ENCODE measurements around the gene GPRC5C. TPM values are rescaled to one million over a fixed set of nuclear protein-coding genes. Genes with fewer than 3 reads are reported as not detected.

GPRC5C gene
- total RNA-seq, 1 donor from 2014 or later = not detected

DNA sequence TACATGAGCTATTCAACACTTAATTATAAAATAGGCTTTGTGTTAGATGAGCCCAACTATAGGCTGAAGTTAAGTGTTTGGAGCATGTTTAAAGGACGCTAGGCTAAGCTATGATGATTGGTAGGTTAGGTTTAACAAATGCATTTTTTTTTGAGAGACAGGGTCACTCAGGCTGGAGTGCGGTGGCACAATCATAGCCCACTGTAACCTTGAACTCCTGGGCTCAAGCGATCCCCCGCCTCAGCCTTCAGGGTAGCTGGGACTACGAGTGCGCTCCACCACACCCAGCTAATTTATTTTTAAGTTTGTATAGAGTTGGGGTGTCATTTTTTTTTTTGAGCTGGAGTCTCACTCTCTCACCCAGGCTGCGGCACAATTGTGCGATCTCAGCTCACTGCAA is 19.3 kb upstream of the GPRC5C start:
- Mint-ChIP-seq H3K27me3 (ENCODE audit: insufficient read depth) (no peaks in the 10 kb centered on the region), H3K36me3 (ENCODE audit: low read depth) (no peaks in the 10 kb centered on the region), H3K4me3 (no peak overlapping the region), H3K9me3 (no peaks in the 10 kb centered on the region), H3K27ac (no peak overlapping the region), H3K4me1 (ENCODE audit: low read depth) (no peaks in the 10 kb centered on the region)
- intact Hi-C loops (cut with micrococcal nuclease) = no loop called here
- DNase-seq (ENCODE audit: low spot score) = no peak

GRCh38 chr17:74413491-74413890 is 18.4 kb upstream of the GPRC5C start:
- Mint-ChIP-seq H3K27ac (no peak overlapping the region), H3K4me1 (ENCODE audit: low read depth) (no peaks in the 10 kb centered on the region), H3K36me3 (ENCODE audit: low read depth) (no peaks in the 10 kb centered on the region), H3K9me3 (no peaks in the 10 kb centered on the region), H3K27me3 (ENCODE audit: insufficient read depth) (no peaks in the 10 kb centered on the region), H3K4me3 (no peak overlapping the region)
- no peak for DNase-seq (ENCODE audit: low spot score)
- intact Hi-C loops (cut with micrococcal nuclease) = no loop called here

DNA sequence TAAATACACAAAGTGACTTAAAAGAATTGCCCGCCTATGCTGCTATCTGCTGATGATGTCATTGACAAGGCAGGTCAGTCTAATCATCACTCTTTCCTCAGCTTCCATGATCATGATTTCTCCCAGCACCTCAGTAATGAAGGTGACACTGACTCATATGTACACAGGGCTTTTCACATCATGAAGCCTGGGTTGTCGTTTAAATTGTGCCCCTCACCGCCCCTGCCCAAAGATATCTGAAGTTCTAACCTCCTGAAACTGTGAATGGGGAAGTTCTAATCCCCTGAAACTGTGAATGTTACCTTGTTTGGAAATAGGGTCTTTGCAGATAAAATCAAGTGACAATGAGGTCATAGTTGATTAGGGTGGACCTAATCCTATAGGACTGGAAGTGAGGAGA is 17.4 kb upstream of the GPRC5C start:
- H3K27me3 Mint-ChIP-seq (ENCODE audit: insufficient read depth) = peaks cover 2% of the 10 kb centered on the region

DNA sequence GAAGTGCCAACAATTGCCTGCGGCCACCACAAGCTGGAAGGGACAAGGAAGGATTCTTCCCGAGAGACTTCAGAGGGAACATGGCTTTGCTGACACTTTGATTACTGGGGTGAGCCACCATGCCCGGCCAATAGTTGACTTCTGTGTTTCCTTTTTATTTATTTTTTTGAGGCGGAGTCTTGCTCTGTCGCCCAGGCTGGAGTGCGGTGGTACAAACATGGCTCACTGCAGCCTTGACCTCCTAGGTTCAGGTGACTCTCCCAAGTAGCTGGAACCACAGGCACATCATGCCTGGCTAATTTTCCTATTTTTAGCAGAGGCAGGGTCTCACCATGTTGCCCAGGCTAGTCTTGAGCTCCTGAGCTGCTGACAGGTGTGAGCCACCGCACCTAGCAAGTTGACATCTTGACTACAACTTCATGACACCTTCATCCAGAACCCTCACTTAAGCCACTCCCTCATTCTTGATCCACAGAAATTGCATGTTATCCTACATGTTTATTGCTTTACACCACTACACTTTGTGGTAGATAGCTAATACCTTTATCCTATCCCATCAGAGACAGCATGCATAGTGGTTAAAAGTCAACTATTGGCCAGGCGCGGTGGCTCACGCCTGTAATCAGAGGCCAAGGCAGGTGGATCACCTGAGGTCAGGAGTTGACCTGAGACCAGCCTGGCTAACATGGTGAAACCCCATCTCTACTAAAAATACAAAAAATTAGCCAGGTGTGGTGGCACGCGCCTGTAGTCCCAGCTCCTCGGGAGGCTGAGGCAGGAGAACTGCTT is 16.1 kb upstream of the GPRC5C start:
- no peak overlapping the region for H3K27ac Mint-ChIP-seq
- peaks cover 2% of the 10 kb centered on the region for H3K27me3 Mint-ChIP-seq (ENCODE audit: insufficient read depth)
- no peak for DNase-seq (ENCODE audit: low spot score)
- H3K4me1 Mint-ChIP-seq (ENCODE audit: low read depth) = no peaks in the 10 kb centered on the region
- intact Hi-C loops (cut with micrococcal nuclease) = loop anchor here (1.0 kb wide), 1 partner anchor 23 kb away; no protein-coding TSS in a partner anchor
- H3K4me3 Mint-ChIP-seq = no peak overlapping the region
- no peaks in the 10 kb centered on the region for H3K9me3 Mint-ChIP-seq
- no peaks in the 10 kb centered on the region for H3K36me3 Mint-ChIP-seq (ENCODE audit: low read depth)

More for the DNA sequence above, 17.4 kb upstream of the GPRC5C start:
- no peak for DNase-seq (ENCODE audit: low spot score)
- Mint-ChIP-seq H3K4me1 (ENCODE audit: low read depth) (no peaks in the 10 kb centered on the region), H3K27ac (no peak overlapping the region), H3K4me3 (no peak overlapping the region), H3K9me3 (no peaks in the 10 kb centered on the region), H3K36me3 (ENCODE audit: low read depth) (no peaks in the 10 kb centered on the region)
- intact Hi-C loops (cut with micrococcal nuclease) = no loop called here

DNA sequence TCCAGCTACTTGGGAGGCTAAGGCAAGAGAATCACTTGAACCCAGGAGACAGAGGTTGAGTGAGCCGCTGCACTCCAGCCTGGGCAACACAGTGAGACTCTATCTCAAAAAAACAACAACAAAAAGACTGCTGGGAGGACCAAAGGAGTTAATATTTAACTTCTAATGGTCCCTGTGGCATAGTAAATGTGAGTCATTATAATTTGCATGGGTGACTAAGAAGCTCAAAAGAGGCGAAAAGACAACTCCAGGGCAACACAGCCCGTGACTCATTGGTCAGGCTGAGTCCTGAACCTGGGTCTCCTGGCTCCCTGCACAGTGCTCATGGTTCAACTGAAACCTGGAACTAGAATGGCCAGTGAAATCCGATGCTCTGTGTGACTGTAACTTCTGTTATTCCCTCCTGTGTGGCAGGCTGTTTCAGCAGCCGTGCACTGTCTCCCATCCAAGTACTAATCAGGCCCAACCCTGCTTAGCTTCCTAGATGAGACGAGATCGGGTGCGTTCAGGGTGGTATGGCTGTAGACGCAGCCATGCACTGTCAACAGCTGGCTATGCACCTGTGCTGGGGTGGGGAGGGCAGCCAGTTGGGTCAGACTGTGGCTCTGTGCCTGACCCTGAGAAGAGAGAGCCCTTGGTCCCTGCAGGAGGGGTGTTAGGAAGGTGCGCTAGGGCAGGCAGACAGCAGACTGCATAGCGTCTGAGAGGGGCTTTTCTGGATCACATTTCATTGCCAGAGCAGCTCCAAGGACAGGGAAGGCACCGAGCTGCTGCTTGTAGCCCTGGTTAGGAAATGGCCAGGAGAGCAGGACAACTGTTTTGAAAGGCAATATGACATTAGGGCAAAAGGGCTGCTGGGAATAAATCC is 14.5 kb upstream of the GPRC5C start:
- H3K27me3 Mint-ChIP-seq (ENCODE audit: insufficient read depth) = peaks cover 6% of the 10 kb centered on the region
- H3K9me3 Mint-ChIP-seq = no peaks in the 10 kb centered on the region
- no peak for DNase-seq (ENCODE audit: low spot score)
- no peak overlapping the region for H3K27ac Mint-ChIP-seq
- H3K36me3 Mint-ChIP-seq (ENCODE audit: low read depth) = no peaks in the 10 kb centered on the region
- H3K4me3 Mint-ChIP-seq = no peak overlapping the region
- intact Hi-C loops (cut with micrococcal nuclease) = no loop called here
- H3K4me1 Mint-ChIP-seq (ENCODE audit: low read depth) = no peaks in the 10 kb centered on the region

GRCh38 chr17:74419928-74420411 is 11.9 kb upstream of the GPRC5C start:
- Mint-ChIP-seq H3K4me1 (ENCODE audit: low read depth) (no peaks in the 10 kb centered on the region), H3K27ac (no peak overlapping the region), H3K9me3 (no peaks in the 10 kb centered on the region), H3K36me3 (ENCODE audit: low read depth) (no peaks in the 10 kb centered on the region), H3K4me3 (no peak overlapping the region), H3K27me3 (ENCODE audit: insufficient read depth) (peaks cover 10% of the 10 kb centered on the region)
- DNase-seq (ENCODE audit: low spot score) = no peak
- intact Hi-C loops (cut with micrococcal nuclease) = no loop called here

- no peaks in the 10 kb centered on the region for H3K4me1 Mint-ChIP-seq (ENCODE audit: low read depth)
- H3K27ac Mint-ChIP-seq = no peak overlapping the region
- DNase-seq (ENCODE audit: low spot score) = no peak
- H3K36me3 Mint-ChIP-seq (ENCODE audit: low read depth) = no peaks in the 10 kb centered on the region
- intact Hi-C loops (cut with micrococcal nuclease) = no loop called here
- H3K4me3 Mint-ChIP-seq = no peak overlapping the region
- peaks cover 27% of the 10 kb centered on the region for H3K27me3 Mint-ChIP-seq (ENCODE audit: insufficient read depth)
- H3K9me3 Mint-ChIP-seq = no peaks in the 10 kb centered on the region
These were observed 7.8 kb upstream of the GPRC5C start for GRCh38 chr17:74424117-74424516.

- intact Hi-C loops (cut with micrococcal nuclease) = no loop called here
- H3K27me3 Mint-ChIP-seq (ENCODE audit: insufficient read depth) = peaks cover 30% of the 10 kb centered on the region
- no peak overlapping the region for H3K27ac Mint-ChIP-seq
- H3K4me3 Mint-ChIP-seq = no peak overlapping the region
- no peaks in the 10 kb centered on the region for H3K9me3 Mint-ChIP-seq
- DNase-seq (ENCODE audit: low spot score) = no peak
- H3K36me3 Mint-ChIP-seq (ENCODE audit: low read depth) = no peaks in the 10 kb centered on the region
- H3K4me1 Mint-ChIP-seq (ENCODE audit: low read depth) = no peaks in the 10 kb centered on the region
These were observed 7.2 kb upstream of the GPRC5C start for GRCh38 chr17:74424657-74425056.

DNA sequence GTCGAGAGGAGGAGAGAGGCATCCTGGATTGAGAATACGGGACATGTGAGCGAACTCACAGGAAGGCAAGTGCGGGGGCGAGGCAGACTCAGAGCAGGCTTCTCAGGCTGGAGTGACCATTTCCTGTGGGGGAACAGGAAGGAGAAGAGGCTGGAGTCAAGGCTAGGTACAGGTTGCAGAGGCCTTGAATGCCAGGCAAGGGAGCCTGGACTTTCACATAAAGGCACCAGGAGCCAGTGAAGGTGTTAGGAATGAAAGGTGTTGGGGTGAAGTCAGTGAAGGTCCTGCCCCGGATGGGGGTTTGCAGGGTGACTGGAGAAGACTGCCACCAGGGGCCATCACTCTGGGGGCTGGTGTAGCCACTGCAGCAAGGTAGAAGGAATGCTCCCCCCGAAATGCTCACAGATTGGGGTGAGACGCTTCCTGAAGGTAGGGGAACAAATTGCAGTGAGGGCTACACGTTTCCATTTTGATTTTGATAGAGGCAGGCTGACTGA is 5.3 kb upstream of the GPRC5C start:
- H3K27ac Mint-ChIP-seq = no peak overlapping the region
- peaks cover 43% of the 10 kb centered on the region for H3K27me3 Mint-ChIP-seq (ENCODE audit: insufficient read depth)
- no peak for DNase-seq (ENCODE audit: low spot score)
- intact Hi-C loops (cut with micrococcal nuclease) = no loop called here
- H3K4me1 Mint-ChIP-seq (ENCODE audit: low read depth) = no peaks in the 10 kb centered on the region
- no peaks in the 10 kb centered on the region for H3K36me3 Mint-ChIP-seq (ENCODE audit: low read depth)
- no peaks in the 10 kb centered on the region for H3K9me3 Mint-ChIP-seq
- no peak overlapping the region for H3K4me3 Mint-ChIP-seq

DNA sequence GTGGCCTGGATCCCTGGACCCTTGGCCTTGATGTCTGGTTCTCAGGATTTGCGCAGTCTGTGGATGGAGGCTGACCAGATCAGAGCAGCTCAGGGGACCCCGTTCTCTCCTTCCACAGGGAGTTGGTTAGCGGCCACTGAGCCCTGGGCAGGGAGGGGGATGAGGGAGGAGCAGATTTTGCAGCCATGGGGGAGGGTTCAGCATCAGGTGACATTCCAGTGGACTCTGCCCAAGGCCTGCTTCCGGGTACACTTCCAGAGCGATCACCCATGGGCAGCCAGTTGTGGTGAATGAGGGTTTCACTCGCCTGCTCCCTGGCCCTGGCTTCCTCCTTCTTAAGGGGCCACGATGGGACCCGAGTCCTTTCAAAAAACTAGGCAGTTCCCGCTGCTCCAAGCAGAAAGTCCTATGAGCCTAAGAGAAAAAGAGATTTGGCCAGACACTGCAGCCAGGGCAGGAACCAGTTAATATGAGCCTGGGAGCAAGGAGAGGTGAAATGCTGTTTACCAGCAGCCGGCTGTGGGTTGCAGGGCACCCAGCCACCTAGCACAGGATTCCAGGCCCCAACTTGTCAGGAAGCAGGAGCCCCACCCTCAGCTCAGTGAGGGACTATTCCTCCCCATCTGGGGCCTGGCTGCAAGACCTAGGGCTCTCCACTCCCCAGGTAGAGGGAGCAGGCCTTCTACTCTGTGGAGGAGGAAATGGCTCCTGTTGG is 4.7 kb upstream of the GPRC5C start:
- Mint-ChIP-seq H3K9me3 (no peaks in the 10 kb centered on the region), H3K4me1 (ENCODE audit: low read depth) (no peaks in the 10 kb centered on the region), H3K36me3 (ENCODE audit: low read depth) (no peaks in the 10 kb centered on the region), H3K27ac (no peak overlapping the region), H3K4me3 (no peak overlapping the region), H3K27me3 (ENCODE audit: insufficient read depth) (peaks cover 41% of the 10 kb centered on the region)
- no peak for DNase-seq (ENCODE audit: low spot score)
- intact Hi-C loops (cut with micrococcal nuclease) = no loop called here

- no peaks in the 10 kb centered on the region for H3K9me3 Mint-ChIP-seq
- no peak overlapping the region for H3K27ac Mint-ChIP-seq
- no peaks in the 10 kb centered on the region for H3K36me3 Mint-ChIP-seq (ENCODE audit: low read depth)
- H3K27me3 Mint-ChIP-seq (ENCODE audit: insufficient read depth) = peaks cover 37% of the 10 kb centered on the region
- intact Hi-C loops (cut with micrococcal nuclease) = no loop called here
- no peak overlapping the region for H3K4me3 Mint-ChIP-seq
- H3K4me1 Mint-ChIP-seq (ENCODE audit: low read depth) = no peaks in the 10 kb centered on the region
- no peak for DNase-seq (ENCODE audit: low spot score)
These were observed 4.1 kb upstream of the GPRC5C start for GRCh38 chr17:74427763-74428153.

GRCh38 chr17:74429604-74430384 is 2.1 kb upstream of the GPRC5C start:
- intact Hi-C loops (cut with micrococcal nuclease) = no loop called here
- no peaks in the 10 kb centered on the region for H3K36me3 Mint-ChIP-seq (ENCODE audit: low read depth)
- no peaks in the 10 kb centered on the region for H3K9me3 Mint-ChIP-seq
- no peak for DNase-seq (ENCODE audit: low spot score)
- no peak overlapping the region for H3K4me3 Mint-ChIP-seq
- no peaks in the 10 kb centered on the region for H3K4me1 Mint-ChIP-seq (ENCODE audit: low read depth)
- no peak overlapping the region for H3K27ac Mint-ChIP-seq
- H3K27me3 Mint-ChIP-seq (ENCODE audit: insufficient read depth) = peaks cover 46% of the 10 kb centered on the region
